PC-9 (cell line): Measurements from ENCODE around the gene CCDC18. TPM values are rescaled to one million over a fixed set of nuclear protein-coding genes. Genes with fewer than 3 reads are reported as not detected.
"Not testable (repeated sequence)": the region's sequence is repeated elsewhere in the genome, so short reads cannot be mapped to it uniquely, and the experiment has no call there.

Experiments used
- BruUV-seq: library from RNA; stranded (reverse); fragments of 400-500 nt; replicated peaks from 2 replicates; lab custom pipeline; 2021; lab: Mats Ljungman, UMichigan
- CTCF ChIA-PET: fragments of 300-600 bp; sonication (Branson Sonifier 250); formaldehyde crosslinking; loops from one replicate; lab custom pipeline; 2022; ENCODE audit warnings: antibody characterized with exemption; lab: Charles Lee
- POLR2A ChIA-PET: fragments of 300-600 bp; sonication (Branson Sonifier 250); formaldehyde crosslinking; loops from one replicate; lab custom pipeline; 2022; ENCODE audit warnings: antibody characterized with exemption; ENCODE audit not compliant: unreplicated experiment; lab: Charles Lee
- DNase-seq, 2 experiments: peaks; one replicate each; pipeline versions ENCODE4 v3.0.0 to v3.0.0-alpha.2; 2015 to 2022; ENCODE audit warnings: mixed read lengths in 1 of 2
- H2AFZ ChIP-seq: fragments of 200-600 bp; sonication (generic); 2 replicates; pipeline ENCODE4 v1.8.1; 2017; ENCODE audit warnings: antibody characterized with exemption
- H3F3A ChIP-seq: fragments of 200-600 bp; sonication (generic); 2 replicates; pipeline ENCODE4 v1.8.1; 2017; ENCODE audit warnings: antibody characterized with exemption, mild to moderate bottlenecking, low read depth; ENCODE audit not compliant: insufficient read depth
- H3K27ac ChIP-seq: fragments of 200-600 bp; sonication (generic); 2 replicates; pipeline ENCODE4 v1.6.1; 2016; ENCODE audit warnings: mixed run types
- H3K27me3 ChIP-seq: fragments of 200-600 bp; sonication (generic); 2 replicates; pipeline ENCODE4 v1.6.1; 2016; ENCODE audit warnings: low read depth, mixed run types; ENCODE audit not compliant: insufficient read depth
- H3K36me3 ChIP-seq: fragments of 200-600 bp; sonication (generic); 2 replicates; pipeline ENCODE4 v1.6.1; 2016; ENCODE audit warnings: low read depth, mixed run types
- H3K4me1 ChIP-seq: fragments of 200-600 bp; sonication (generic); replicated peaks from 2 replicates; pipeline ENCODE4 v1.6.1; 2016; ENCODE audit warnings: mixed run types; ENCODE audit not compliant: insufficient read depth
- H3K4me2 ChIP-seq: fragments of 200-600 bp; sonication (generic); 2 replicates; pipeline ENCODE4 v1.6.1; 2017; ENCODE audit warnings: mixed run types
- H3K4me3 ChIP-seq: fragments of 200-600 bp; sonication (generic); 2 replicates; pipeline ENCODE4 v1.6.1; 2016; ENCODE audit warnings: mixed run types
- H3K79me2 ChIP-seq: fragments of 200-600 bp; sonication (generic); 2 replicates; pipeline ENCODE4 v1.6.1; 2017; ENCODE audit warnings: low read depth, mixed run types
- H3K9me2 ChIP-seq: fragments of 200-600 bp; sonication (generic); 2 replicates; pipeline ENCODE4 v1.8.1; 2017; ENCODE audit warnings: mild to moderate bottlenecking; ENCODE audit not compliant: insufficient read depth
- H3K9me3 ChIP-seq: fragments of 200-600 bp; sonication (generic); 2 replicates; pipeline ENCODE4 v1.8.1; 2016; ENCODE audit warnings: low read depth; ENCODE audit not compliant: insufficient read depth
- H4K20me1 ChIP-seq: fragments of 200-600 bp; sonication (generic); 2 replicates; pipeline ENCODE4 v1.8.1; 2017; ENCODE audit not compliant: insufficient read depth
- EZH2 ChIP-seq: fragments of 200-600 bp; sonication (generic); IDR thresholded peaks from 2 replicates; pipeline ENCODE4 v1.8.0; 2017; ENCODE audit warnings: antibody characterized with exemption, low read depth
- intact Hi-C: fragments of 100-400 bp; cut with micrococcal nuclease; formaldehyde crosslinking; loops from one replicate; pipeline ENCODE4 v1.10.0; 2022; ENCODE audit not compliant: unreplicated experiment
- total RNA-seq: library from RNA; stranded (reverse); gene quantifications from 2 replicates; pipeline ENCODE4 v1.2.3, GENCODE V29; 2021
- TF ChIP-seq, protein P1 (sequence below): fragments of 200-600 bp; sonication (generic); conservative IDR thresholded peaks from 2 replicates; pipeline ENCODE4 v1.6.1; 2017; ENCODE audit warnings: mixed run types, antibody characterized with exemption, mild to moderate bottlenecking, moderate library complexity

CCDC18 gene
- total RNA-seq, 1 experiment from 2014 or later, result 15.4 TPM

- Histone ChIP-seq H3K9me3 (no peaks in the 10 kb centered on the region), H4K20me1 (peaks cover 43% of the 10 kb centered on the region), H3K9me2 (peaks cover 7% of the 10 kb centered on the region; the same call in 1 of the 2 replicates), H3K4me3 (no peak overlapping the region), H3F3A (peaks cover 38% of the 10 kb centered on the region), H3K36me3 (peaks cover 38% of the 10 kb centered on the region), H3K27me3 (no peaks in the 10 kb centered on the region), H3K27ac (no peak overlapping the region), H3K79me2 (peaks cover 44% of the 10 kb centered on the region), H2AFZ (no peak overlapping the region), H3K4me2 (no peak overlapping the region), H3K4me1 (no peaks in the 10 kb centered on the region)
- no TSS peak for BruUV-seq
- ChIA-PET POLR2A (interaction anchor here (0.6 to 0.7 kb wide), 2 partner anchors 33 to 158 kb away, joined by 6 to 8 read pairs; no protein-coding TSS in a partner anchor), CTCF (no interaction called here)
- no peak for DNase-seq
- no peak for TF ChIP-seq EZH2
- TF ChIP-seq, protein P1, sequence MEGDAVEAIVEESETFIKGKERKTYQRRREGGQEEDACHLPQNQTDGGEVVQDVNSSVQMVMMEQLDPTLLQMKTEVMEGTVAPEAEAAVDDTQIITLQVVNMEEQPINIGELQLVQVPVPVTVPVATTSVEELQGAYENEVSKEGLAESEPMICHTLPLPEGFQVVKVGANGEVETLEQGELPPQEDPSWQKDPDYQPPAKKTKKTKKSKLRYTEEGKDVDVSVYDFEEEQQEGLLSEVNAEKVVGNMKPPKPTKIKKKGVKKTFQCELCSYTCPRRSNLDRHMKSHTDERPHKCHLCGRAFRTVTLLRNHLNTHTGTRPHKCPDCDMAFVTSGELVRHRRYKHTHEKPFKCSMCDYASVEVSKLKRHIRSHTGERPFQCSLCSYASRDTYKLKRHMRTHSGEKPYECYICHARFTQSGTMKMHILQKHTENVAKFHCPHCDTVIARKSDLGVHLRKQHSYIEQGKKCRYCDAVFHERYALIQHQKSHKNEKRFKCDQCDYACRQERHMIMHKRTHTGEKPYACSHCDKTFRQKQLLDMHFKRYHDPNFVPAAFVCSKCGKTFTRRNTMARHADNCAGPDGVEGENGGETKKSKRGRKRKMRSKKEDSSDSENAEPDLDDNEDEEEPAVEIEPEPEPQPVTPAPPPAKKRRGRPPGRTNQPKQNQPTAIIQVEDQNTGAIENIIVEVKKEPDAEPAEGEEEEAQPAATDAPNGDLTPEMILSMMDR, result no peak
- intact Hi-C loops, result no loop called here
Measured at GRCh38 chr1:93159337-93159736, 21.2 kb upstream of the CCDC18 start.

GRCh38 chr1:93163314-93163713 lies 17.2 kb upstream of the CCDC18 start:
- Histone ChIP-seq H3F3A (peaks cover 12% of the 10 kb centered on the region), H4K20me1 (peaks cover 63% of the 10 kb centered on the region), H3K36me3 (peaks cover 37% of the 10 kb centered on the region), H3K79me2 (peaks cover 84% of the 10 kb centered on the region)
- H3K27me3 ChIP-seq, H3K4me2 ChIP-seq, H3K4me1 ChIP-seq, CTCF ChIA-PET, DNase-seq, H3K4me3 ChIP-seq, H3K27ac ChIP-seq, H3K9me3 ChIP-seq, BruUV-seq, POLR2A ChIA-PET, H2AFZ ChIP-seq, intact Hi-C loops, H3K9me2 ChIP-seq: not testable (repeated sequence)

- no peaks in the 10 kb centered on the region for H3K27me3 ChIP-seq
- H3K4me1 ChIP-seq, result no peaks in the 10 kb centered on the region
- intact Hi-C loops, result no loop called here
- ChIA-PET POLR2A (interaction anchor here (0.5 kb wide), 1 partner anchor 112 kb away, joined by 4 read pairs; no protein-coding TSS in a partner anchor), CTCF (interaction anchor here (0.5 kb wide), 1 partner anchor 46 kb away, joined by 5 read pairs; no protein-coding TSS in a partner anchor)
- H3K27ac ChIP-seq, result no peak overlapping the region
- no peak for DNase-seq
- peaks cover 4% of the 10 kb centered on the region for H3F3A ChIP-seq
- TF ChIP-seq, protein P1, result no peak
- TF ChIP-seq EZH2, result no peak
- no peaks in the 10 kb centered on the region for H3K9me3 ChIP-seq
- H2AFZ ChIP-seq, result no peak overlapping the region
- no peak overlapping the region for H3K4me3 ChIP-seq
- H3K36me3 ChIP-seq, result peaks cover 27% of the 10 kb centered on the region
- no TSS peak for BruUV-seq
- peaks cover 56% of the 10 kb centered on the region for H4K20me1 ChIP-seq
- H3K9me2 ChIP-seq, result 0 out of 2 replicates have a peak, but pooled peaks cover 4% of the 10 kb centered on the region
- H3K4me2 ChIP-seq, result no peak overlapping the region
- peaks cover 95% of the 10 kb centered on the region for H3K79me2 ChIP-seq
Measured at GRCh38 chr1:93164816-93165215, 15.7 kb upstream of the CCDC18 start.

GRCh38 chr1:93165895-93166294 lies 14.6 kb upstream of the CCDC18 start:
- Histone ChIP-seq H3K79me2 (peaks cover 98% of the 10 kb centered on the region), H4K20me1 (peaks cover 50% of the 10 kb centered on the region), H3K36me3 (peaks cover 27% of the 10 kb centered on the region)
- intact Hi-C loops, BruUV-seq, POLR2A ChIA-PET, H3K27ac ChIP-seq, CTCF ChIA-PET, H2AFZ ChIP-seq, H3K4me3 ChIP-seq, H3K27me3 ChIP-seq, H3F3A ChIP-seq, H3K9me2 ChIP-seq, H3K9me3 ChIP-seq, DNase-seq, H3K4me2 ChIP-seq, H3K4me1 ChIP-seq: not testable (repeated sequence)
